ENCODE data around the gene MIAT.

- TF ChIP-seq MAFK (IDR thresholded peaks at IDR 0.05; ENCODE audit: low read depth, low read length) (no peak), RFX5 (IDR thresholded peaks at IDR 0.05; ENCODE audit: low read depth, low read length) (no peak), CTCF (conservative IDR thresholded peaks at IDR 0.05; ENCODE audit: low read depth, low read length) (no peak), BHLHE40 (IDR thresholded peaks at IDR 0.05; ENCODE audit: low read depth, low read length) (no peak), POLR2A (IDR thresholded peaks at IDR 0.05; ENCODE audit: low read depth, low read length) (no peak), CEBPB (IDR thresholded peaks at IDR 0.05; ENCODE audit: low read depth, low read length) (no peak), SMC3 (IDR thresholded peaks at IDR 0.05; ENCODE audit: low read depth, low read length) (no peak), RCOR1 (IDR thresholded peaks at IDR 0.05; ENCODE audit: insufficient replicate concordance, low read length) (no peak), CHD1 (IDR thresholded peaks at IDR 0.05; ENCODE audit: low read depth, low read length) (no peak), MXI1 (IDR thresholded peaks at IDR 0.05; ENCODE audit: borderline replicate concordance, low read depth, low read length) (no peak)
Observed at GRCh38 chr22:26615830-26616435, 41.5 kb upstream of the MIAT start.

Data from IMR-90 (cell line).